Liver (tissue), 3 donors: ENCODE results near the gene GRK7.

Experiments used
- CTCF ChIP-seq: fragments of 150-350 bp; IDR thresholded peaks from 2 replicates; pipeline ENCODE4 v1.5.1; 2017; ENCODE audit warnings: improper control_type of control experiment, low read depth, low read length; ENCODE audit not compliant: missing input control
- MAX ChIP-seq: IDR thresholded peaks from 2 replicates; pipeline ENCODE4 v1.6.1; 2016; ENCODE audit warnings: antibody characterized with exemption
- RAD21 ChIP-seq, 2 donors: IDR thresholded peaks; 2 replicates each; pipeline ENCODE4 v1.6.1; 2016; ENCODE audit warnings: antibody characterized with exemption in 2 of 2, mild to moderate bottlenecking in 2 of 2
- donor health status: healthy.
- donor health status: healthy.

GRCh38 chr3:141795276-141795675 is 32.1 kb downstream of the GRK7 start:
- no peak for TF ChIP-seq MAX
- TF ChIP-seq CTCF = no peak
- no peak for TF ChIP-seq RAD21 (IDR thresholded peaks at IDR 0.05)
